Ishikawa (cell line): ENCODE data around the gene PTPRM.

Experiments used
- CEBPB ChIP-seq: IDR thresholded peaks from 2 replicates; pipeline ENCODE4 v1.6.1; 2012
- CREB1 ChIP-seq: IDR thresholded peaks from 2 replicates; pipeline ENCODE4 v1.6.1; 2012; ENCODE audit warnings: low read depth
- EGR1 ChIP-seq: IDR thresholded peaks from 2 replicates; pipeline ENCODE4 v1.6.1; 2012
- FOXM1 ChIP-seq: IDR thresholded peaks from 2 replicates; pipeline ENCODE4 v1.6.1; 2012; ENCODE audit warnings: low read depth, borderline replicate concordance
- MAX ChIP-seq: IDR thresholded peaks from 2 replicates; pipeline ENCODE4 v1.6.1; 2012
- NFIC ChIP-seq: IDR thresholded peaks from 2 replicates; pipeline ENCODE4 v1.6.1; 2012
- RAD21 ChIP-seq: IDR thresholded peaks from 2 replicates; pipeline ENCODE4 v1.6.1; 2012; ENCODE audit warnings: low read depth
- TAF1 ChIP-seq: IDR thresholded peaks from 2 replicates; pipeline ENCODE4 v1.6.1; 2012; ENCODE audit warnings: low read depth, mild to moderate bottlenecking
- TCF12 ChIP-seq: IDR thresholded peaks from 2 replicates; pipeline ENCODE4 v1.6.1; 2012; ENCODE audit warnings: low read depth
- TEAD4 ChIP-seq: IDR thresholded peaks from 2 replicates; pipeline ENCODE4 v1.6.1; 2012
- USF1 ChIP-seq: IDR thresholded peaks from 2 replicates; pipeline ENCODE4 v1.6.1; 2012
- YY1 ChIP-seq: IDR thresholded peaks from 2 replicates; pipeline ENCODE4 v1.6.1; 2012; ENCODE audit warnings: low read depth
- ZBTB7A ChIP-seq: IDR thresholded peaks from 2 replicates; pipeline ENCODE4 v1.6.1; 2012; ENCODE audit warnings: low read depth
- TF ChIP-seq, protein P1 (sequence below): IDR thresholded peaks from 2 replicates; pipeline ENCODE4 v1.6.1; 2012; ENCODE audit warnings: low read depth, mild to moderate bottlenecking

Gene PTPRM

GRCh38 chr18:7987284-7987976, 420.3 kb downstream of the PTPRM start:
- TF ChIP-seq USF1 (no peak), FOXM1 (no peak), EGR1 (no peak), YY1 (no peak), NFIC (no peak), ZBTB7A (no peak), MAX (no peak), CREB1 (no peak), TAF1 (no peak)
- TF ChIP-seq, protein P1, sequence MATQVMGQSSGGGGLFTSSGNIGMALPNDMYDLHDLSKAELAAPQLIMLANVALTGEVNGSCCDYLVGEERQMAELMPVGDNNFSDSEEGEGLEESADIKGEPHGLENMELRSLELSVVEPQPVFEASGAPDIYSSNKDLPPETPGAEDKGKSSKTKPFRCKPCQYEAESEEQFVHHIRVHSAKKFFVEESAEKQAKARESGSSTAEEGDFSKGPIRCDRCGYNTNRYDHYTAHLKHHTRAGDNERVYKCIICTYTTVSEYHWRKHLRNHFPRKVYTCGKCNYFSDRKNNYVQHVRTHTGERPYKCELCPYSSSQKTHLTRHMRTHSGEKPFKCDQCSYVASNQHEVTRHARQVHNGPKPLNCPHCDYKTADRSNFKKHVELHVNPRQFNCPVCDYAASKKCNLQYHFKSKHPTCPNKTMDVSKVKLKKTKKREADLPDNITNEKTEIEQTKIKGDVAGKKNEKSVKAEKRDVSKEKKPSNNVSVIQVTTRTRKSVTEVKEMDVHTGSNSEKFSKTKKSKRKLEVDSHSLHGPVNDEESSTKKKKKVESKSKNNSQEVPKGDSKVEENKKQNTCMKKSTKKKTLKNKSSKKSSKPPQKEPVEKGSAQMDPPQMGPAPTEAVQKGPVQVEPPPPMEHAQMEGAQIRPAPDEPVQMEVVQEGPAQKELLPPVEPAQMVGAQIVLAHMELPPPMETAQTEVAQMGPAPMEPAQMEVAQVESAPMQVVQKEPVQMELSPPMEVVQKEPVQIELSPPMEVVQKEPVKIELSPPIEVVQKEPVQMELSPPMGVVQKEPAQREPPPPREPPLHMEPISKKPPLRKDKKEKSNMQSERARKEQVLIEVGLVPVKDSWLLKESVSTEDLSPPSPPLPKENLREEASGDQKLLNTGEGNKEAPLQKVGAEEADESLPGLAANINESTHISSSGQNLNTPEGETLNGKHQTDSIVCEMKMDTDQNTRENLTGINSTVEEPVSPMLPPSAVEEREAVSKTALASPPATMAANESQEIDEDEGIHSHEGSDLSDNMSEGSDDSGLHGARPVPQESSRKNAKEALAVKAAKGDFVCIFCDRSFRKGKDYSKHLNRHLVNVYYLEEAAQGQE = no peak

DNA sequence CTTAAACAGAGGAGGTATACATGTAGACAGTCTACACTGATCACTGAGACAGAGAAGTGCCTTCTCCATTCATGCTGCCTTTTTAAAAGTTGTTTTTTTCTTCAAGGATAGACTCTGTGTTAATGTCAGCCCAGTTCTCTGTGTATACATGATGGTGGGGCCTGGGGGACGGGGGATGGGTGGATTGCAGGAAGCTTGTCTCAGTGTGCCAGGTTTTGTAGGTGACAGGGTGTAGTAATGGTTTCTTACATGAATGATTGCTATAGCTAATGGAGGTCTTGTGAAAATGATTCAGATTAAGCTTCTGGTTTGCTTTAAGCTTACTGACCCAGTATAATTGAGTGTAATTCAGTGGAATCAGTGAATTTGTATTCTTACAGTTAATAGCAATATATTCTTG, 423.6 kb downstream of the PTPRM start:
- no peak for TF ChIP-seq YY1
- no peak for TF ChIP-seq USF1

GRCh38 chr18:8001711-8002301, 434.7 kb downstream of the PTPRM start:
- TF ChIP-seq TCF12 = no peak

DNA sequence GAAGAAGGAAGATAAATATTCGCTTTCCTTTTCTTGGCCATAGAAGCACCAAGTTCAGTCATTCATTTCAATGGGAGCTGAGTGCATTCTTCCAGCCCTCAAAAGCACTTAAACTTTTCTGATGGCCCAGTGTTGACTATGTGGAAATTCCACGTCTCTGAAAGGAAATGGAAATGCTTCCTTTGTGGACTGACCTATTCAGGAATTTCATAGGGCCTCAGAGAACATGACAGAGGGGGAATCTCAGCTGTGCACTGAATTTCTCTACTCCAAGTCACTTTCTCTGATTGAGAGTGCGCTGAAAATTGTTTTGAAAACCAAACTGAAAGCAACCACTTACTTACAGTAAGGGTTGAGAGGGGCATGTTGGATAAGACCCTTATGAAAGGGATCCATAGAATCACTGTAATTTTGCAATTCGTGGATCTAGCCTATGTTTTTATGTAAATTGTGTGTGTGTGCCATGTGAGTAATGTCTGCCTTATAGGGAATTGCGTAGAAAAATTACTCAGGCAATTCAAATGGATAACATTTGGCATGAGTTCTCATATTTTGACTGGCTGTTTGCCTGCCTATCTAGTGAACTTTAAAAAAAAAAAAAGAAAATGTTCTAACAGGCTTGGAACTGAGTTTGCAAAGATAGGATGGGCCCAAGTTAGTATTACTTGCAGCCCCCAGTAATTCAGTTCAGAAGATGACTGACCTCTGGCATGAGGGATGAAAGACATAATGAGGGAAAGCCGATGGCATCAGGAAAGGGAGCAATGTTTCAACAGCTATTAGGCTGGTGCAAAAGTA, 437.0 kb downstream of the PTPRM start:
- no peak for TF ChIP-seq YY1
- no peak for TF ChIP-seq TEAD4
- TF ChIP-seq USF1 = no peak
- no peak for TF ChIP-seq TCF12
- no peak for TF ChIP-seq CREB1
- no peak for TF ChIP-seq EGR1
- no peak for TF ChIP-seq FOXM1
- TF ChIP-seq NFIC = no peak
- no peak for TF ChIP-seq RAD21
- TF ChIP-seq CEBPB = no peak
- no peak for TF ChIP-seq MAX
- no peak for TF ChIP-seq ZBTB7A
- TF ChIP-seq, protein P1 = no peak

DNA sequence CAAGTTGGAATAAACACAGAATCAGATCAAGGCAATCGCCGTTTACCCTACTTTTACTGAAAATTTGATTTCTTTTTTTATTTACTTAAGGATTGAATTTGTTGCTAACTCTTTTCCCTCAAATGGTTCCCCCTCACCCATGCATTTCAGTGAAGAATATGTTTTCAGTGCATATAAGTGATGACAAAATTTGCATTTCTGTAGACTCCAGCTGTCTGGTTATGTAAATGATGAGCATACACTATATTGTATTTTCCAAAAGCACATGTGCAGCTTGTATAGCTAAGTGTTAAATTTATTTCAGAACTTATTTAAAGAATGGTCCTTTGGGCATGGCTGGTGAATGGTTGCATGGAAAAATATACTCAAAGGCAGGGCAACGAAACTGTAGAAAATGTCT, 437.7 kb downstream of the PTPRM start:
- TF ChIP-seq RAD21 = no peak
- TF ChIP-seq, protein P1 = no peak
- no peak for TF ChIP-seq ZBTB7A
- no peak for TF ChIP-seq TEAD4
- TF ChIP-seq TCF12 = no peak
- no peak for TF ChIP-seq FOXM1
